B cell (primary cell): Measurements from ENCODE around the gene DENND2A.

Source experiments
- EZH2 ChIP-seq: IDR thresholded peaks from 2 replicates; pipeline ENCODE4 v1.6.1; 2012; ENCODE audit warnings: borderline replicate concordance, low read depth, mild to moderate bottlenecking, moderate library complexity, low read length; ENCODE audit not compliant: insufficient read depth, poor library complexity, severe bottlenecking
- TF ChIP-seq, protein P1 (sequence below): fragments of 200-600 bp; IDR thresholded peaks from one replicate; pipeline ENCODE4 v1.8.0; 2022; ENCODE audit warnings: antibody characterized with exemption, mild to moderate bottlenecking

DNA sequence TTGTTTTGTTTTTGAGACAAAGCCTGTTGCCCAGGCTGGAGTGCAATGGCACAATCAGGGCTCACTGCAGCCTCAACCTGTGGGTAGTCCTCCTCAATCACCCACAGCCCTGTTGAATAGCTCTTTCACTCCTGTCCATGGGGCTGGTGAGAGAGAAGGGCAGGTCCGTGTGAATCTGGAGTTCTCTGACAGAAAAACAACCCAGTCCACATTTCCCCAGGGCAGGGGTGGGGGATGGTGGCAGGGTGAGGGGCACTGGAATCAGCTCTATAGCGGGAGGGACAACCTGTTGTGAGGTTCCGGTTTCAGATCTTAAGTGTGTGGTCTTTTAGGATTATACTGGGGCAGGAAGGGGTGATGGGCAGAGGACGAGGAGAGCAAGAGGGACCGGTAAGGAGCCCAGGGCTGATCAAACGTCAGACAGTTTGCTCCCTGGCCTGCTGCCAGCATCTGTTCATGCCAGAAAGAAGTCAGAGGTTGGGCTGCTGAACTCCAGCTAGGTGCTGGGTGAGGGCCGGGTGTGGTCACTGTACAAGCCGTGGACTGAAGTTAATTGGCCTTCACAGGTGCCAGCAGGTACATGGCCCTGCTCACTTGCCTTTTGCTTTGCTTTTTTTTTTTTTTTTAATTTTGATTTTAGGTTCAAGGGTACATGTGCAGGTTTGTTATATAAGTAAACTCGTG is 128.2 kb downstream of the DENND2A start:
- TF ChIP-seq, protein P1, sequence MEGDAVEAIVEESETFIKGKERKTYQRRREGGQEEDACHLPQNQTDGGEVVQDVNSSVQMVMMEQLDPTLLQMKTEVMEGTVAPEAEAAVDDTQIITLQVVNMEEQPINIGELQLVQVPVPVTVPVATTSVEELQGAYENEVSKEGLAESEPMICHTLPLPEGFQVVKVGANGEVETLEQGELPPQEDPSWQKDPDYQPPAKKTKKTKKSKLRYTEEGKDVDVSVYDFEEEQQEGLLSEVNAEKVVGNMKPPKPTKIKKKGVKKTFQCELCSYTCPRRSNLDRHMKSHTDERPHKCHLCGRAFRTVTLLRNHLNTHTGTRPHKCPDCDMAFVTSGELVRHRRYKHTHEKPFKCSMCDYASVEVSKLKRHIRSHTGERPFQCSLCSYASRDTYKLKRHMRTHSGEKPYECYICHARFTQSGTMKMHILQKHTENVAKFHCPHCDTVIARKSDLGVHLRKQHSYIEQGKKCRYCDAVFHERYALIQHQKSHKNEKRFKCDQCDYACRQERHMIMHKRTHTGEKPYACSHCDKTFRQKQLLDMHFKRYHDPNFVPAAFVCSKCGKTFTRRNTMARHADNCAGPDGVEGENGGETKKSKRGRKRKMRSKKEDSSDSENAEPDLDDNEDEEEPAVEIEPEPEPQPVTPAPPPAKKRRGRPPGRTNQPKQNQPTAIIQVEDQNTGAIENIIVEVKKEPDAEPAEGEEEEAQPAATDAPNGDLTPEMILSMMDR, result no peak
- no peak for TF ChIP-seq EZH2
